SIG-M5 (cell line): ENCODE measurements around the gene BMAL1.

Experiments used
- DNase-seq: peaks from one replicate; lab custom pipeline; 2025; lab: John Stamatoyannopoulos, UW

BMAL1 gene

GRCh38 chr11:13343931-13344717 is 66.5 kb downstream of the BMAL1 start:
- DNase-seq: no peak

- no peak for DNase-seq
These were observed 67.2 kb downstream of the BMAL1 start for GRCh38 chr11:13344818-13345217.

GRCh38 chr11:13346470-13346869 is 68.9 kb downstream of the BMAL1 start:
- DNase-seq: no peak

- no peak for DNase-seq
These were observed 70.3 kb downstream of the BMAL1 start for GRCh38 chr11:13347901-13348300.

- no peak for DNase-seq
These were observed 70.7 kb downstream of the BMAL1 start for GRCh38 chr11:13348305-13348704.

- DNase-seq: no peak
These were observed 71.5 kb downstream of the BMAL1 start for GRCh38 chr11:13349046-13349445.

GRCh38 chr11:13349581-13349980 is 72.0 kb downstream of the BMAL1 start:
- no peak for DNase-seq

- DNase-seq: no peak
These were observed 75.1 kb downstream of the BMAL1 start for GRCh38 chr11:13352711-13353110.

GRCh38 chr11:13354335-13354734 is 76.7 kb downstream of the BMAL1 start:
- DNase-seq: no peak

- DNase-seq: no peak
These were observed 77.6 kb downstream of the BMAL1 start for GRCh38 chr11:13355191-13355590.

GRCh38 chr11:13357232-13357631 is 79.6 kb downstream of the BMAL1 start:
- no peak for DNase-seq

- DNase-seq: no peak
These were observed 81.1 kb downstream of the BMAL1 start for GRCh38 chr11:13358596-13359270.

GRCh38 chr11:13362596-13363109 is 85.1 kb downstream of the BMAL1 start:
- DNase-seq: no peak

GRCh38 chr11:13364388-13364787 is 86.8 kb downstream of the BMAL1 start:
- DNase-seq: no peak

GRCh38 chr11:13366266-13367026 is 88.9 kb downstream of the BMAL1 start:
- no peak for DNase-seq

GRCh38 chr11:13367115-13367514 is 89.5 kb downstream of the BMAL1 start:
- no peak for DNase-seq

- no peak for DNase-seq
These were observed 90.5 kb downstream of the BMAL1 start for GRCh38 chr11:13368041-13368446.

- DNase-seq: no peak
These were observed 95.6 kb downstream of the BMAL1 start for GRCh38 chr11:13373216-13373615.

- DNase-seq: no peak
These were observed 98.2 kb downstream of the BMAL1 start for GRCh38 chr11:13375798-13376197.

GRCh38 chr11:13376402-13376801 is 98.8 kb downstream of the BMAL1 start:
- no peak for DNase-seq

- DNase-seq: no peak
These were observed 99.2 kb downstream of the BMAL1 start for GRCh38 chr11:13376838-13377237.

- no peak for DNase-seq
These were observed 100.7 kb downstream of the BMAL1 start for GRCh38 chr11:13378316-13378715.

GRCh38 chr11:13380731-13381130 is 103.1 kb downstream of the BMAL1 start:
- DNase-seq: no peak
